AG09319 (cell line): ENCODE data around the gene TRAPPC10.

Source experiments
- DNase-seq: peaks from one replicate; pipeline ENCODE4 v3.0.0-alpha.2; 2010; ENCODE audit warnings: low read depth; ENCODE audit errors: extremely low read depth
- CTCF ChIP-seq: IDR thresholded peaks from 2 replicates; pipeline ENCODE4 v1.5.1; 2011; ENCODE audit warnings: low read depth, mild to moderate bottlenecking, inconsistent platforms, low read length, moderate library complexity

TRAPPC10 gene

GRCh38 chr21:43995521-43996105 is 16.5 kb upstream of the TRAPPC10 start:
- no peak for TF ChIP-seq CTCF
- DNase-seq: no peak

GRCh38 chr21:43997766-43998742 is 14.1 kb upstream of the TRAPPC10 start:
- DNase-seq: no peak
- no peak for TF ChIP-seq CTCF

GRCh38 chr21:44000360-44000759 is 11.7 kb upstream of the TRAPPC10 start:
- TF ChIP-seq CTCF: no peak
- no peak for DNase-seq

GRCh38 chr21:44002511-44002910 is 9.6 kb upstream of the TRAPPC10 start:
- DNase-seq: no peak
- TF ChIP-seq CTCF: no peak

- no peak for TF ChIP-seq CTCF
- no peak for DNase-seq
These were observed 8.7 kb upstream of the TRAPPC10 start for GRCh38 chr21:44003307-44003966.

- no peak for DNase-seq
These were observed 7.0 kb upstream of the TRAPPC10 start for GRCh38 chr21:44005071-44005470.

More at GRCh38 chr21:44005071-44005470, 7.0 kb upstream of the TRAPPC10 start:
- TF ChIP-seq CTCF: no peak
